Type B pancreatic cell (in vitro differentiated cells): ENCODE measurements around the gene PLAU. TPM values are rescaled to one million over a fixed set of nuclear protein-coding genes. Genes with fewer than 3 reads are reported as not detected.

Source experiments
- DNase-seq: peaks from one replicate; pipeline ENCODE4 v3.0.0; 2021; ENCODE audit warnings: mixed read lengths; ENCODE audit not compliant: unreplicated experiment; ENCODE audit errors: extremely low spot score
- H3K27ac Mint-ChIP-seq: 2 replicates; pipeline ENCODE4 v1.8.0; 2021; ENCODE audit warnings: mild to moderate bottlenecking, mixed read lengths
- H3K27me3 Mint-ChIP-seq: 2 replicates; pipeline ENCODE4 v1.8.0; 2021; ENCODE audit warnings: mixed read lengths
- H3K36me3 Mint-ChIP-seq: 2 replicates; pipeline ENCODE4 v1.8.0; 2021; ENCODE audit warnings: mixed read lengths
- H3K4me1 Mint-ChIP-seq: one replicate; pipeline ENCODE4 v1.8.0; 2021; ENCODE audit warnings: mixed read lengths; ENCODE audit not compliant: unreplicated experiment
- H3K4me3 Mint-ChIP-seq: 2 replicates; pipeline ENCODE4 v1.8.0; 2021; ENCODE audit warnings: mild to moderate bottlenecking, mixed read lengths
- H3K9me3 Mint-ChIP-seq: 2 replicates; pipeline ENCODE4 v1.8.0; 2021; ENCODE audit warnings: mixed read lengths
- total RNA-seq: library from RNA; stranded (reverse); gene quantifications from 2 replicates; pipeline ENCODE4 v1.2.1, GENCODE V29; 2021; ENCODE audit warnings: low replicate concordance
- TF ChIP-seq, protein P1 (sequence below): fragments of 200-600 bp; sonication (generic); conservative IDR thresholded peaks from 2 replicates; pipeline ENCODE4 v1.5.0; 2021; ENCODE audit warnings: antibody characterized with exemption, mild to moderate bottlenecking

The PLAU gene
- total RNA-seq, 1 donor from 2014 or later, result 3.5 TPM

DNA sequence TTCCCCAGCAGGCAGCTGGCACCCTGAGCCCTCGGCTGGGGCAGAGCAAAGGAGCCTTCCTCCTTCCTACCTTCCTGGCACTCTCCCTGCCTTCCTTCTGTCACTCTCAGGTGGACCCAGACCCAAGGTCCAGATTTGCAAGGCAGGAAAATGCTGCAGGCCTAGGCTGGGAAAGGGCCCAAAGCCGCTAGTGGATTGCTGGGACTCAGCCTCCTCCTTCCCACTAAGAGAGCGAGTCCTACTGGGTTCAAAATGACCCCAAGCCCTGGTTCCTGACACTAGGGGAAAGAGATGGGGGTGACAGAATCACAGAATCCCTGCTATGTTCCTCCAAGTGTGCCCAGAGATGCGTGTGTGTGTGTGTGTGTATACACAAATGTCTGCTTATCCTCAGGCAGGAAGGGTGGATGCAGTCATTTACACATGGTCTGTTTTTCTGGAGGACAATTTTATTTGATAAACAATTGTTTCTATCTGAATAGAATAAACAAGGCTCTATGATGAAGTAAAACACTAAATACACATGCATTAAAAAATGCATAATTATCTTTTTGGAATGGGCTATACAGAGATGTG, 1.3 kb upstream of the PLAU start:
- peak overlapping the region; percentile 90 for H3K4me3 Mint-ChIP-seq
- no peak overlapping the region for H3K27ac Mint-ChIP-seq
- no peaks in the 10 kb centered on the region for H3K9me3 Mint-ChIP-seq

DNA sequence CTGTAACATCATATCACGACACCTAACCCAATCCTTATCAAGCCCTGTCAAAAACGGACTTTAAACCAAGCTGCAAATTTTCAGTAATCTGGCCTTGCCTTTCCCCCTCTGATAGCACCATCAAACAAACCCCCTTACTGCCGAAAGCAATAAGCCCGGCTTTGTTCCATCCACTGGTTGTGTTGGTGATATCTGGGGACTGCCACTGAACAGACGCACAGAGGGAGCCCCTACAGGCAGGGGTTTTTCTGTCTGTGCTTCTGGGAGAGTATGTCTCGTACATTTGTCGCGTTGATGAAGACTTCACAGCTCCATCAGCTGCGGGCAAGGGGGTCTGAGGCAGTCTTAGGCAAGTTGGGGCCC, 550 bp upstream of the PLAU start:
- H3K27me3 Mint-ChIP-seq, result peaks cover 68% of the 10 kb centered on the region
- peaks cover 24% of the 10 kb centered on the region for H3K4me1 Mint-ChIP-seq
- peaks cover under 1% of the 10 kb centered on the region for H3K36me3 Mint-ChIP-seq
- peak overlapping the region; percentile 90 for H3K4me3 Mint-ChIP-seq
- DNase-seq, result no peak
- TF ChIP-seq, protein P1, sequence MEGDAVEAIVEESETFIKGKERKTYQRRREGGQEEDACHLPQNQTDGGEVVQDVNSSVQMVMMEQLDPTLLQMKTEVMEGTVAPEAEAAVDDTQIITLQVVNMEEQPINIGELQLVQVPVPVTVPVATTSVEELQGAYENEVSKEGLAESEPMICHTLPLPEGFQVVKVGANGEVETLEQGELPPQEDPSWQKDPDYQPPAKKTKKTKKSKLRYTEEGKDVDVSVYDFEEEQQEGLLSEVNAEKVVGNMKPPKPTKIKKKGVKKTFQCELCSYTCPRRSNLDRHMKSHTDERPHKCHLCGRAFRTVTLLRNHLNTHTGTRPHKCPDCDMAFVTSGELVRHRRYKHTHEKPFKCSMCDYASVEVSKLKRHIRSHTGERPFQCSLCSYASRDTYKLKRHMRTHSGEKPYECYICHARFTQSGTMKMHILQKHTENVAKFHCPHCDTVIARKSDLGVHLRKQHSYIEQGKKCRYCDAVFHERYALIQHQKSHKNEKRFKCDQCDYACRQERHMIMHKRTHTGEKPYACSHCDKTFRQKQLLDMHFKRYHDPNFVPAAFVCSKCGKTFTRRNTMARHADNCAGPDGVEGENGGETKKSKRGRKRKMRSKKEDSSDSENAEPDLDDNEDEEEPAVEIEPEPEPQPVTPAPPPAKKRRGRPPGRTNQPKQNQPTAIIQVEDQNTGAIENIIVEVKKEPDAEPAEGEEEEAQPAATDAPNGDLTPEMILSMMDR, result no peak
- H3K27ac Mint-ChIP-seq, result peak overlapping the region; percentile 36
- H3K9me3 Mint-ChIP-seq, result no peaks in the 10 kb centered on the region

More for the DNA sequence above, 1.3 kb upstream of the PLAU start:
- DNase-seq, result no peak
- TF ChIP-seq, protein P1, result no peak
- peaks cover 22% of the 10 kb centered on the region for H3K4me1 Mint-ChIP-seq
- no peaks in the 10 kb centered on the region for H3K36me3 Mint-ChIP-seq
- peaks cover 60% of the 10 kb centered on the region for H3K27me3 Mint-ChIP-seq

DNA sequence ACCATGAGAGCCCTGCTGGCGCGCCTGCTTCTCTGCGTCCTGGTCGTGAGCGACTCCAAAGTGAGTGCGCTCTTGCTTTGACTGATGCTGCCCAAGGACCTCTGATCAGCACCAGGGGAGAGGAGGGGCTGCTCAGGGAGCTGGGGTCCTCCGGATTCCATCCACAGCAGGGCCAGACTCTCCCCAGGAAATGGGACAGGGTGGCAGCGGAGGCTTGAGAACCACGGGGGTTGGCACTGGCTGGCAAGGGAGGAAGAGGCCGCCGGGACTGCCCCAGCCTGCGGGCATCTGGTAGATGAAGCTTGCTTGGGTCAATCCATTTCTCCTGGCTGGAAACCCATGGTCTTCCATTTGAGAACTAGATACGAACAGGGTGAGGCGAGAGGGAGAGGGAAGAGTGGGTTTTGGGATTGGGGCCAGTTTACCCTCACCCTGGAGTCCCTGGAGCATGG, 647 bp downstream of the PLAU start:
- peaks cover 25% of the 10 kb centered on the region for H3K4me1 Mint-ChIP-seq
- TF ChIP-seq, protein P1, result no peak
- peaks cover 72% of the 10 kb centered on the region for H3K27me3 Mint-ChIP-seq
- DNase-seq, result no peak
- H3K9me3 Mint-ChIP-seq, result no peaks in the 10 kb centered on the region
- H3K36me3 Mint-ChIP-seq, result peaks cover 4% of the 10 kb centered on the region
- H3K27ac Mint-ChIP-seq, result peak overlapping the region; percentile 75
- peak overlapping the region; percentile 95 for H3K4me3 Mint-ChIP-seq

DNA sequence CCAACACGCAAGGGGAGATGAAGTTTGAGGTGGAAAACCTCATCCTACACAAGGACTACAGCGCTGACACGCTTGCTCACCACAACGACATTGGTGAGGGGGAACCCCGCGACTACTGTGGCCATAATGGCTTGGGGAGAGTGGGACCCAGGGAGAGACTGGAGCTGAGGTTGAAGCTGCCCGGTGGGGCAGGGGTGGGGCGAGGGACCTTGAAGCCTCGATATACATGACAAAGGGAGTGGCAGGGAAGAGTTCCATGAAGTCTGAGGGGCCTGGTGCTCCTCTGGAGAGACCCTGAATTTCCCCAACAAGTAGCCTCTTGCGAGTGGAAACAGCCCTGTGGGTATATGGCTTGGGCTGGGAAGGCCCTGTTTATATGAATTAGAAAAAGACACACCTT, 3.1 kb downstream of the PLAU start:
- Mint-ChIP-seq H3K36me3 (peaks cover 4% of the 10 kb centered on the region), H3K4me1 (peaks cover 19% of the 10 kb centered on the region), H3K27me3 (peaks cover 60% of the 10 kb centered on the region), H3K4me3 (no peak overlapping the region), H3K9me3 (no peaks in the 10 kb centered on the region), H3K27ac (no peak overlapping the region)
- DNase-seq, result no peak
- TF ChIP-seq, protein P1, result no peak

DNA sequence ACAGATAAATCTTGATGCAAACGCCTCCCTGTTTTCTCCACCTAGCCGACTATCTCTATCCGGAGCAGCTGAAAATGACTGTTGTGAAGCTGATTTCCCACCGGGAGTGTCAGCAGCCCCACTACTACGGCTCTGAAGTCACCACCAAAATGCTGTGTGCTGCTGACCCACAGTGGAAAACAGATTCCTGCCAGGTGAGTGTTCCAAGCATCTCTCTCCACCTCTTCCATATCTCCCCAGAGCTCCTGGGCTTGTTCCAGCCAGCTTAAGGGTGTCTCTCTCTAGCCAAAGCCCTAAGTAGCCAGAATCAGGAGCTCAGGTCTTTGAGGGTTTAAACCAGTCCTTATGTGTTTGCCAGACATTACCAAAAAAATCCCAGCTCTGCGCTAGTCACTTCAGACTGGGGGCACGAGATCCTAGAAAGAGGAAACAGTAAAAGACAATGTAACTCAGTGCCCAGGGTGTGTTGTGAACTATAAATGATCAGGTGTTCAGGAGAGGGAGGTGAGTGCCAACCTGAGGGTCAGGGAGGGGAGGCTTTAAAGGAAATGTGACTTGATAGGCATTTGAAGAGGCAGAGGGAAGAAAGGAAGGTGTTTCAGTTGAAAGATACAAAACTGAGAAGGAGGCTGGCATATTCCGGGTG, 4.4 kb downstream of the PLAU start:
- Mint-ChIP-seq H3K27ac (peak overlapping the region; percentile 28), H3K4me3 (peak overlapping the region; percentile 33), H3K4me1 (peaks cover 21% of the 10 kb centered on the region), H3K9me3 (no peaks in the 10 kb centered on the region), H3K27me3 (peaks cover 51% of the 10 kb centered on the region), H3K36me3 (peaks cover 4% of the 10 kb centered on the region)
- DNase-seq, result no peak
- TF ChIP-seq, protein P1, result no peak
